ENCODE measurements around the gene DCTN2.
A peak's percentile ranks its signal among the peaks of the same experiment; 100 is the strongest.
"Not testable (repeated sequence)": the region's sequence is repeated elsewhere in the genome, so short reads cannot be mapped to it uniquely, and the experiment has no call there.

Gene DCTN2

DNA sequence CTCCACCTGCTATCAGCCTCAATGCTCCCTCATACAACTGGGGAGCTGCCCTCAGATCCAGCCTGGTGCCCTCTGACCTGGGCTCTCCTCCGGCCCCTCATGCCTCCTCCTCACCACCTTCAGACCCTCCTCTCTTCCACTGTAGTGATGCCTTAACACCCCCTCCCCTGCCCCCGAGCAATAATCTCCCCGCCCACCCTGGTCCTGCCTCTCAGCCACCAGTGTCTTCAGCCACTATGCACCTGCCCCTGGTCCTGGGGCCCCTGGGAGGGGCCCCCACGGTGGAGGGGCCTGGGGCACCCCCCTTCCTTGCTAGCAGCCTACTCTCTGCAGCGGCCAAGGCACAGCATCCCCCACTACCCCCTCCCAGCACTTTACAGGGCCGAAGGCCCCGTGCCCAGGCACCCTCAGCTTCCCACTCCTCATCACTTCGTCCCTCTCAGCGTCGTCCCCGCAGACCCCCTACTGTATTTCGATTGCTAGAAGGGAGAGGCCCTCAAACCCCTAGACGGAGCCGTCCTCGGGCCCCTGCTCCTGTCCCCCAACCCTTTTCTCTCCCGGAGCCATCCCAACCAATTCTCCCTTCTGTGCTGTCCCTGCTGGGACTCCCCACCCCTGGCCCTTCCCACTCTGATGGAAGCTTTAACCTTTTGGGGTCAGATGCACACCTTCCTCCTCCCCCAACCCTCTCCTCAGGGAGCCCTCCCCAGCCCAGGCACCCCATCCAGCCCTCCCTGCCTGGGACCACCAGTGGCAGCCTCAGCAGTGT is 21.2 kb downstream of the DCTN2 start:
- DNase-seq: no peak

DNA sequence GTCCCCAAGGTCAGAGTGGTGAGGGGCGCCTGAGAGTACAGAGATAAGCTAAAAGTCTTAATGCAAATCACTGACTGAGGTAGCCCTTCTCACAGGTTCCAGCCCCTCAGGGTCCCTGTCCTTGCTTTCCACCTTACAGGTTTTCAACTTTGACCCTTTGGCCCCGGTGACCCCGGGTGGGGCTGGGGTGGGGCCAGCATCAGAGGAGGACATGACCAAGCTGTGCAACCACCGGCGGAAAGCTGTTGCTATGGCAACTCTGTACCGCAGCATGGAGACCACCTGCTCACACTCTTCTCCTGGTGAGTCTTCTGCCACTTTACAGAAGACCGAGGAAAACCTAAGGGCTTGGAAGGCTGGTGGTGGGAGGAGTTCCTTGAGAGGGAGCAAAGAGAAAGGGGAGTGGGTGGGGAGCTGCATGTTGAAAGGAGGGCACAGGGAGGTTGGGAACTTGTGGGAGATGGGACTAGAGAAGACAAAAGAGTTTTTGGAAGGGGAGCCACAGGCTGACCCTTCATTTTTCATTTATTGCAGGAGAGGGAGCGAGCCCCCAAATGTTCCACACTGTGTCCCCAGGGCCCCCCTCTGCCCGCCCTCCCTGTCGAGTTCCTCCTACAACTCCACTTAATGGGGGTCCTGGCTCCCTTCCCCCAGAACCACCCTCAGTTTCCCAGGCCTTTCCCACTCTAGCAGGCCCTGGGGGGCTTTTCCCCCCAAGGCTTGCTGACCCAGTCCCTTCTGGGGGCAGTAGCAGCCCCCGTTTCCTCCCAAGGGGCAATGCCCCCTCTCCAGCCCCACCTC is 22.0 kb downstream of the DCTN2 start:
- DNase-seq: no peak

DNA sequence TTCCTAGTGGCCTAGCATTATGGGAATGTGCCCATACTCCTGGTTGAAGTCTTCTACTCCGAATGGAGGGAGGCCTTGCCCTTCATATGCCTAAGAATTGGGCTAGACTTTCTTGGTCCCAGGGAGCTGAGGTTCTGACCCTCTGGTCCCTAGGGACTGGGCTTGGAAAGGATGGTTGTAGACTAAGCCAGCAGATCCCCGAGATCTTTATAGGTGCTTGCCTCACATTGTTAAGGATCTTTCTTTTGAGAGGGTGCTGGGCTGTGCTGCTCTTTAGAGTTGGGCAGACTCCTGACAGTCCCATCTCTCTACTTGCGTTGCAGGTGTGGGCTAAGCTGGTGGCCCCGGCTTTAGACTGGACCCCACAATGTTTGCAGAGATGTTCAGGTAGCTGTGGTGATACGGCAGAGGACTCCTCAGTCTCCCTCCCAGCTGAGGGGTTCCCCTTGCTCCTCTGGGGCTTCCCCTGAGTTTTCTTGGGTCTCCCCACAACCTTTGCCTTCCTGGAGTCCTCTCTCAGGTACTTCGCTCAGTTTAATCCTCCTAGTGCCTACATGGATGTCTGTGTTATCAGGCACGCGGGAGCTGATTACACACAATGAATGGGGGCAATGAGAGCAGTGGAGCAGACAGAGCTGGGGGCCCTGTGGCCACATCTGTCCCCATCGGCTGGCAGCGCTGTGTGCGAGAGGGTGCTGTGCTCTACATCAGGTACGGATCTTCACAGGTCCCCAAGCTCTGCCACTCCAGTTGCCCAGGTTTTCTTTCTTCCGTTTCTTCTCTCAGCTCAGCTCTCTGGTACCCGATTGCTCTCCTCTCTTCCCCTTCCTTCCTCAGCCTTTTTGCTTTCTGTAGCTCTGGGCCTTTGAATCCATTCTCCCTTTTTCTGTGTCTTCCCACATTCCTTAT is 23.0 kb downstream of the DCTN2 start:
- DNase-seq: peak; percentile 21

DNA sequence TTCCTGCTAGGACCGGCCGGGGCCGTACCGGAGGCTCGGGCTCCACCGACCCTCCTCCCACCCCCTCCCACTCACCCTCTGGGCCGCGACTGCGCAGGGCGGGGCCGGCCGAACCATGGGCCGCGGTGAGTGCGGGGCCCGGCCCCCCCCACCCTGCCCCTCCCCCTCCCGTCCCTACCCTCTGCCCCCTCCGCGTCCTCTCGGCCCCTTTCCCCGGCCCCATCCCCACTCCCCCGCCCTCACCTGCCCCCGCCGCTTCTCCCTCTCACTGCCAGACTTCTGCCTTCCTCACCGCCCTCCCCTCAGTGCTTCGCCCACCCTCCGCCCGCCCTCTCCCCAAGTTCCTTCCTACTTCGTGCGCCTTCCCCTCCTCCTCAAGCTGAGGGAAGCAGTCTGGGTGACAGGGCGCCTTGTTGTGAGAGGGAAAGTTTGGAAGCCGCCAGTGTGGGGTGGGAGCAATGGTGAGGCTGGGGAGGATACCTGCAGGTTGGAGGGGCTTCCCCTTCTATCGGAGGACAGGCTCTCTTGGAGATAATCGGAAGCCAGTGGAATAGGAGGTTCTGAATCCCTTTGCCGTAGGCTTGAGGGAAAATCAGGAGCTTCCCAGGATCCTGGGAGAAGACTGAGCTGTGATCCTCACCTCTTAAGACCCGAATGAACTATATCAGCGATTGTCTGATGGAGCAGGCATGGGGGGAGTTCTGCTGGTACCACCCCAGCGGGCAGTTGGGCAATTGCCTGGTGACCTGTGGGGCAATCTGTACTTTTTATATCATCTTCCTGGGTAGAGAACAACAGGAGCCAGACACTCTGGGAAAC is 23.9 kb downstream of the DCTN2 start:
- peak; percentile 55 for DNase-seq

DNA sequence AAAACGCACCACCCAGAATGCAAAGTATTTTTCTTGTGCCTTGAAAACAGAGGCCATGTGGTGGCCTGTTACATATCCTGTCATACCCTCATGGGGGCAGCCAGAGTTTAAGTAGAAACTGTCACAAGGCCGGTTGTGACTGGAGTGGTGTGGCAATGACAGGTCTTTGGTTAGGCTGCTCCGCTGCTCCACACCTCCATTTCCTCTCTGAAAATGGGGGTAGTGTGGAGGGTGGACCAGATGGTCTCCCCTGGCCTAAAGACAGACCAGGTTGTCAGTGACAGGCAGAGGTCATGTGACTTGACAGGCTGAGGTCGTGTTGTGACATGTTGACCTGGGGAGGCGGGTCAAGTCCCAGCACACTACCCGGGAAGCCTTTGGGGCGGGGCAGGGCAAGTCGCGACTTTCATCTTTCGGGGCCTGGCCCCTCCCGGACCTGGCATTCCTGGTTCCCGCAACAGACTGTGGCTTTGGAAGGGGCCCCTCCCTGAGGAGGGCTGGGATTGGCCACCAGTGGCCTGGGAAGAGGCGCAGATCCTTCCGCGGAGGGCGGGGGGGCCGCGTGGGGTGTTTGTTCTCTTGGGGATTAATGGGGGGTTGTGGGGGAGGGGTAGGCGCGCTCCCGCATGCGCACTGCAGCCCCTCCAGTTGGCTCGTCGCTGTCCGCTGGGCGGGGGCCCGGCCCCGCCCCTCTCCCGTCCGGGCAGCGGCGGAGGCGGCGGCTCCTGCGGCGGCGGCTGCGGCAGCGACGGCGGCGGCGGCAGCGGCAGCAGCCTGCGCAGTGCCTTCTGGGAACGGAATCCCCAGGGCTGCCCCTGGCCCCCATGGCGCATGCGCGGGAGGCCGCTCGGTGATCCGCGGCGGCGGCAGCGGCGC is 24.7 kb downstream of the DCTN2 start, which contains the start of gene MBD6:
MBD6 (plus strand) TSS at position 814 of the 876 bp plus-strand sequence. CDS start 1,480 bp downstream, outside the sequence.
- peak; percentile 93 for DNase-seq

DNA sequence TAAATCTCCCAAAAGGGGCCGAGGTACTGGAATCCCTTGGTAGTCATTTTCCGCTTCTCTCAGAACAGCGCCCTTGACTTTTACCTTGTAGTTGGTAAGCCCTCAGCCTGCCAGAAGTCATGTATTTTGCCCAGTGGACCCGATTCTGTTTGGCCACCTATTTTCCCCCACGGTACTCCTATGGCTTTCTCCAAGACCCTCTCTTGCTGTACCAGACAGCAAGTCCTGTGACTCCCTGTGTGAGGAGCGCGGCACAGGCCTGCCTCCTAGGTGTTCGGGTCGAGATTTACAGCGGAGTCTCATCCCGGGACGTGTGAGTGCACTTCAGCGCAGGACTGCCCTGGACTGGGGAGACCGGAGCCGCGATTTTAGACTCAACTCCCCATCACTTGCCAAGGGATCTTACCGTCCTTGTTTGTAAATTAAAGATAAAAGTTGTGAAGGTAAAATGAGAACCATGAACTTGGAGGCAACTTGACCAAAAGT is 25.4 kb downstream of the DCTN2 start:
- peak; percentile 42 for DNase-seq

DNA sequence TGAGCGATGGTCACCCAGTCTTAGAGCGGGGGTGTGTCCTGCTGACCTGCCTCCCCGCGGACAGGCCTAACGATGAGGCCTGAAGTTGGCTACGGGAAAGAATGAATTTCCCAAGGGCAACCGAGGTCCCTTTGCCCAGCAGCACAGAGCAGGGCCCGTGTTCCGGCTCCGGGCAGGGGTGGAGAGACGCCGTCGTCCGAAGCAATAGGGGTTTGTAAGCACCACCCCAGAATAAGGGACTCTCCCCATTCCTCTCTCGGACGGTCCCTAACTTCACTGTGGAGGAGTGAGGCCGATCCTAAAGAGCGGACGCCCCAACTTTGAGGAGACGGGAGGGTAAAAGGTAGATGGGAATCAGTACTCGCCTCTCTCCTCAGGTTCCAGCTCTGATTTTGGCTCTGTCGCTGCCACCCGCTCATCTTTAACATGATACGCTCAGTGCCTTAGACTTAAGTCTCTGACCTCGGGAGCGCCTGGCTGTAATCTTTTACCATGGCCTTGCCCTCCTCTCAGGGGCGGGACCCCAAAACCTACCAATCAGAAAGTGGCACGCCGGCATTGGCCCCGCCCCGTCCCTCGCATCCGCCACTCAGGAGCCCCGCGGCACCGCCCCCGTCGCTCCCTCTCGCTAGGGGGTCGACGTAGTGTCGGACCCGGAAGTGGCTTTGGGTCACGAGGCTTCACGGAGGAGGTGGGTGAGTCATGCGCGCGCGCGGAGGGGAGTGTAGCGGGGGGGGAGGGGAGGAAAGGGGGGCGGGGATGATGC is 26.8 kb downstream of the DCTN2 start, which contains the start of gene DDIT3:
DDIT3 (minus strand) TSS at position 462 of the 766 bp plus-strand sequence. CDS start 3,108 bp downstream, outside the sequence.
- DNase-seq: peak; percentile 100

DNA sequence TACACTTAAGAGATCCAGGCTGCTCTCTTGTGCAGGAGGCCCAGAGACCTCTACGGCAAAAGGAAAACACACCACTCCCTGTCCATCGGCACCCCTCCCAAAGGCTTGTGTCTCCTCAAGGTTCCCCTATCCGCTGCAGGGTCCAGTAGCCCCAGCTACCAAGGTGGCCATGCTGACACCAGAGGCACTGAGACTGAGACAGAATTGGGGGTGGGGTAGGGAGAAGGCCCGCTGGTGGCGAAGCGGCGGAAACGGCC is 27.3 kb downstream of the DCTN2 start:
- peak; percentile 47 for DNase-seq

DNA sequence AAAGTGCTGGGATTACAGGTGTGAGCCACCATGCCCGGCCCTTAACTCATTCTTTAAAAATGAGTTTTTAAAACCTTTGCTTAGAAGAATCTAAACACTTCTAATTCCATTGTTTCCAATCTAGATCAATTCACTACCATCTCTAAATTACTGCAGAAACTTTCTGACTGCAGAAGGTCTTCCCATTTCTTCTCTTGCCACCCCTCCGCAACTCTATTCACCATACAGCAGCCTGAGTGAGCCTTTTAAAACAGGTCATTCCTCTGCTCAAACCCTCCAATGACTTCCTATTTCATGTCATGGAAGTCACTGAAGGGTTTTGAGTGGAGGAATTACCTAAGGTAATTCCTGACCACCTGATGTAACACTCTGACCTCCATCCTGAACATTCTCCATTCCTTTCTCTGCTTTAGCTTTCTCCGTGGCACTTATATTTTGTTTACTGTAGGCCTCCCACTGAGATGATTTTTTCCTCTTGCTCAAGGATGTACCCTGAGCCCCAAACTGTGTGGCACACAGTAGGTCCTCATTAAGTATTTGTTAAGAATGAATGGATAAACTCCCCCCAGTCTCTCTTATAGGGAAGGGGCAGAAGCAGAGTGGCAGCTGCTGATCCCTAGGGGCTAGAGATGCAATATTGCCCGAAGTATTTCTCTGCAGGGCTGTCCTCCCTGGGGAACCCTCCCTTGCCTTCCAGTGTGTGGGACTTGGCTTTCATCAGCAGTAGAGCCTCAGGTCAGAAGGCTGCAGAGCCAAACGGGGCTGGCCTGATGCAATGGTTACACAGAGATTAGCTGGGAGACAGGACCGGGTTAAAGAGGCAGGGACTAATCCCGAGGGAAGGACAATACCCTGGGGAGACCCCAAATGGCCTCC is 27.8 kb downstream of the DCTN2 start:
- peak; percentile 35 for DNase-seq

DNA sequence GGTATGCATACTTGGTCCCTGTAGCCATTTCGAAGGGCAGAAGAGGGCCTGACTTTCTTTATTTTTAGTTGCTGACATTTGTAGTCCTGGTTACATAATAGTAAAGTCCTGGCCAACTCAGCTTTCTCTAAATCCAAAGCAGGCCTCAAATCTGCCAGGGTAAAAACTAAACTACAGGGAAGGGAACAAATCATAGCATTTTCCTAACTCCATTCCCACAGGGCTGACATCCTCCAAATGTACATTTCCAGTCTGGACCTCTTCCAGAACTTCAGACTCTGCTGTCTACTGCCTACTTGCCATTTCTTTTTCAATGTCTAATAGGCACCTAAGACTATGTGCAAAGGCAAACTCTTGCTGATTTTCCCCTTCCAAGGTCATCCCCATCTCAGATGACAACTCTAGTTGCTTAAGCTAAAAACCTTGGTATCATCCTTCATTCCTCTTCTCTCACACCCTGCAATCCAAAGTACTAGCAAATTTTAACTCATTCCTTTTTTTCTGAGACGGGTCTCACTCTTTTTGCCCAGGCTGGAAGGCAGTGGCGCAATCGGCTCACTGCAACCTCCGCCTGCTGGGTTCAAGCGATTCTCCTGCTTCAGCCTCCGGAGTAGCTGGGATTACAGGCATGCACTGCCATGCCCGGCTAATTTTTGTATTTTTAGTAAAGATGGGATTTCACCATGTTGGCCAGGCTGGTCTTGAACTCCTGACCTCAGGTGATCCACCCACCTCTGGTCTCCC is 28.6 kb downstream of the DCTN2 start:
- no peak for DNase-seq

DNA sequence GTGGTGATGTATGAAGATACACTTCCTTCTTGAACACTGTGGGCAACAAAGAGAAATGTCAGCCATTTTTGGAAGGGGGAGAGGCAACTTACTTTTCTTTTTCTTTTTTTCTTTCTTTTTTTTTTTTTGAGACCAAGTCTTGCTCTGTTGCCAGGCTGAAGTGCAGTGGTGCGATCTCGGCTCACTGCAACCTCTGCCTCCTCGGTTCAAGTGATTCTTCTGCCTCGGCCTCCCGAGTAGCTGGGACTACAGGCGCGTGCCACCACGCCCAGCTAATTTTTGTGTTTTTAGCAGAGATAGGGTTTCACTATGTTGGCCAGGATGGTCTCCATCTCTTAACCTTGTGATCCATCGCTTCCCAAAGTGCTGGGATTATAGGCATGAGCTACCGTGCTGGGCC is 29.3 kb downstream of the DCTN2 start:
- DNase-seq: not testable (repeated sequence)

DNA sequence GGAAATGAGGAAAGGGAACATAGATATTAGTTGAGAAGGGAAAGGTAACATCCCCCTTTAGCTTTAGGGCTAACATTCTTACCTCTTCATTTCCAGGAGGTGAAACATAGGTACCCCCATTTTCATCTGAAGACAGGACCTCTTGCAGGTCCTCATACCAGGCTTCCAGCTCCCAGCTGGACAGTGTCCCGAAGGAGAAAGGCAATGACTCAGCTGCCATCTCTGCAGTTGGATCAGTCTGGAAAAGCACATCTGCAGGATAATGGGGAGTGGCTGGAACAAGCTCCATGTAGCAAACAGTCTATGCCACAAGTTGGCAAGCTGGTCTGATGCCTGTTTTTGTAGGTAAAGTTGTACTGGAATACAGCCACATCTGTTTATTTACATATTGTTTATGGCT is 29.8 kb downstream of the DCTN2 start:
- no peak for DNase-seq

DNA sequence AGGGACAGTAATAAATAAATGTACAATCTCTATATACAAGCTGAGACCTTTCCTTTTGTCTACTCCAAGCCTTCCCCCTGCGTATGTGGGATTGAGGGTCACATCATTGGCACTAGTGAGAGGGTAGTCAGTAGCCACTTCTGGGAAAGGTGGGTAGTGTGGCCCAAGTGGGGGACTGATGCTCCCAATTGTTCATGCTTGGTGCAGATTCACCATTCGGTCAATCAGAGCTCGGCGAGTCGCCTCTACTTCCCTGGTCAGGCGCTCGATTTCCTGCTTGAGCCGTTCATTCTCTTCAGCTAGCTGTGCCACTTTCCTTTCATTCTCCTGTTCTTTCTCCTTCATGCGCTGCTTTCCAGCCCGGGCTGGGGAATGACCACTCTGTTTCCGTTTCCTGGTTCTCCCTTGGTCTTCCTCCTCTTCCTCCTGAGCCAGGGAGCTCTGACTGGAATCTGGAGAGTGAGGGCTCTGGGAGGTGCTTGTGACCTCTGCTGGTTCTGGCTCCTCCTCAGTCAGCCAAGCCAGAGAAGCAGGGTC is 30.3 kb downstream of the DCTN2 start:
- DNase-seq: no peak

DNA sequence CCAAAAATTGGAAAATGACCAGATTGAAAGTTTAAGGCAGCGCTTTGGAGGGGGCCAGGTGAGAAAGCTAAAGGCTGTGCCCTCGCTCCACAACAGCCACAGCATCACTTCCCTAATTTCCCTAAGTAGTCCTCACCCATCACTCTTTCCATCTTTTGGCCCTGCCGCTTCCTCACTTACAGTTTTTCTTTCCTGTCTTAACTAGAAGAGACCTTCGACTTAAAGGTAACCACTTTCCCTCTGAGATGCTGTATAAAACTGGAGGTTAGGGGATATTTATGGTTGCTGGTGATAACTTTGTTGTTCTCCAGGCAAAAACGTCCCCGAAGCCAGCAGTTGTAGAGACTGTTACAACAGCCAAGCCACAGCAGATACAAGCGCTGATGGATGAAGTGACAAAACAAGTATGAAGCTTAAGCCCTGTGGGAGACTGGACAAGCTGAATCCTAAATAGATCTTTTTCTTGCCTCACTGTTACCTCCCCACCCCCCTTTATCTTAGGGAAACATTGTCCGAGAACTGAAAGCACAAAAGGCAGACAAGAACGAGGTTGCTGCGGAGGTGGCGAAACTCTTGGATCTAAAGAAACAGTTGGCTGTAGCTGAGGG is 31.0 kb downstream of the DCTN2 start:
- DNase-seq: no peak

DNA sequence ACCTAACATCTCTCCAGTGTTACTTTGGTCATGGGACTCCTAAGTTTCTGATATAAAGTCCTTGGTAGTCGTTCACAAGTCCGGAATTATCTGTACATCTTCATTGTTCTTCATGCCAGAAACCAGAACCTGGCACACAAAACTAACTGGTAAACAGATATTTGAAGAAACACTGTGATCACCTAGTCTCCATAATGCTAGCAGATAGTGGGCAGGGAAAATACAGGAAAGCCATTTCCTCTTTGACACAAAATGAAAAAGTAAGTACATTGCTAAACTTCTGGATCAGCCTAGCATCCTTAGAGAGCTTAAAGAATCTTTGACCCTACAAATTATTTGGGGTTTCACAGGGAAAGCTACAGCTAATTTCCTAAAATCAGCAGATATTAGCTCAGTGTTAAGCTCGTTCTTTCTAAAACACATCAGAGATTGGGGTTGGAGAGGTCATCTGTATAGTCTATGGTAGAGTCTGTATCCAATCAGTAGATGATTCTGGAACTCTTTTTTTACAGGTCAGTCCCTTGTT is 31.5 kb downstream of the DCTN2 start:
- DNase-seq: no peak

DNA sequence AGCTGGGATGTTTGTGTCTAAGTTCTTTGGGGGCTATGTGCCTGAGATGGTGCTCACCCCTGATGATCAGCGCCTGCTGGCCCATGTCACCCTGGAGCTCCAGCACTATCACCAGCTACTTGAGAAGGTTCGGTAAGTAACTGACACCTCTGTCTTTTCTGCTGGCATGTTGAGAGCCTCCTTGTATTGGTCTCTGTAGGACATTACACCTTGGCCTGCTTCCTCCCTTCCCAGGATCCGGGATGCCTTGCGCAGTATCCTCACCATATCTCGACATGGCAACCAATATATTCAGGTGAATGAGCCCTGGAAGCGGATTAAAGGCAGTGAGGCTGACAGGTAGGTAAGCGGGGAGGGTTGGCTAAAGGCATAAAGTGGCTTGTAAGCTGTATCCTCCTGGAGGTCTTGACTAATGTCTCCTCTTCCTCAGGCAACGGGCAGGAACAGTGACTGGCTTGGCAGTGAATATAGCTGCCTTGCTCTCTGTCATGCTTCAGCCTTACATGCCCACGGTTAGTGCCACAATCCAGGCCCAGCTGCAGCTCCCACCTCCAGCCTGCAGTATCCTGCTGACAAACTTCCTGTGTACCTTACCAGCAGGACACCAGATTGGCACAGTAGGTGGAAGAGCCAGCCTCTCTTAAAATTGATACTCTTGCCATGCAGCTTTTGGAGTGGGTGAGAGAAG is 32.1 kb downstream of the DCTN2 start:
- no peak for DNase-seq

DNA sequence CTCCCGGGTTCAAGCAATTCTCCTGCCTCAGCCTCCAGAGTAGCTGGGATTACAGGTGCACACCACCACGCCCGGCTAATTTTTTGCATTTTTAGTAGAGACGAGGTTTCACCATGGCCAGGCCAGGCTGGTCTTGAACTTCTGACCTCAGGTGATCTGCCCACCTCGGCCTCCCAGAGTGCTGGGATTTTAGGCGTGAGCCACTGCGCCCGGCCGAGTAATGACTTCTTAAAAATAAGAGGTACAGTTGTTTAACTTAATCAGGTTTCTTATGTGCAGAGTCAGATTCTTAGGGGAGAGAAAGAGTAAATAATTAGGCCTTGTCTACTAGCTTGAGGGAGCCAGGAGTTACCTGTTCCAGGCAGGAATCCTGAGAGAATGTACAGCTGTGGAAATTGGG is 32.7 kb downstream of the DCTN2 start:
- not testable (repeated sequence) for DNase-seq
